GM21825 (cell line): ENCODE data around the gene HAGH.

Experiments used
- ATAC-seq: cut with Tn5 transposase; IDR thresholded peaks from one replicate; pipeline ENCODE4 v1.9.1; 2021; ENCODE audit warnings: mild to moderate bottlenecking, moderate library complexity; ENCODE audit not compliant: unreplicated experiment

HAGH gene

DNA sequence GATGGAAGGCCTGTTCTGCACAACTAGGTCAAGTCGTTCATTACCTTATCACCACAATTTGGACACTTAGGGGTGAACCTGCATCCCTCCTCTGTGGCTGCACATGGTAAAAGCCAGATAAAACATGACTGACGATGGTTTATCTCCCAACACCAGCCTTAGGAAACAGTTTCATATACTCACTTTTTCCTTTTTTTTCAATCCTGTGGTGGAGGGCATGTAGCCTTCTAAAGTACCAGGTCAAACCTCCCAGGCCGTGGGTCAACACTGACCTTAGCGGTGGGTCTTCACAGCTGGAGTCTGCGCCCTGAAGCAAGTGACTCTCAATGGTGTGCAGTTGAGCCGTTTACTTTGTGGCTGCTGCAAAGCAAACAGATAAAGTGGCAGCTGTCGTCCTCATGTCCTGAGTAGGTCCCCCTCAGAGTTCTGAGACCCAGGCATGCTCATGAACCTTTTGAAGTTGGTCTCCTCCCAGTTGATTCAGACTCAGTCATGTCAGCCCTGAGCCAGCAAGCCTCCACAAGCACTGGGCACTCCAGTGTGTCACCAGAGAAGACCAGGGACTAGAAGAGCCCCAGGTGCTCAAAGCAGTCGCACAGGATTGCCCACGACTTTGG, 6.3 kb upstream of the HAGH start:
- no peak for ATAC-seq

DNA sequence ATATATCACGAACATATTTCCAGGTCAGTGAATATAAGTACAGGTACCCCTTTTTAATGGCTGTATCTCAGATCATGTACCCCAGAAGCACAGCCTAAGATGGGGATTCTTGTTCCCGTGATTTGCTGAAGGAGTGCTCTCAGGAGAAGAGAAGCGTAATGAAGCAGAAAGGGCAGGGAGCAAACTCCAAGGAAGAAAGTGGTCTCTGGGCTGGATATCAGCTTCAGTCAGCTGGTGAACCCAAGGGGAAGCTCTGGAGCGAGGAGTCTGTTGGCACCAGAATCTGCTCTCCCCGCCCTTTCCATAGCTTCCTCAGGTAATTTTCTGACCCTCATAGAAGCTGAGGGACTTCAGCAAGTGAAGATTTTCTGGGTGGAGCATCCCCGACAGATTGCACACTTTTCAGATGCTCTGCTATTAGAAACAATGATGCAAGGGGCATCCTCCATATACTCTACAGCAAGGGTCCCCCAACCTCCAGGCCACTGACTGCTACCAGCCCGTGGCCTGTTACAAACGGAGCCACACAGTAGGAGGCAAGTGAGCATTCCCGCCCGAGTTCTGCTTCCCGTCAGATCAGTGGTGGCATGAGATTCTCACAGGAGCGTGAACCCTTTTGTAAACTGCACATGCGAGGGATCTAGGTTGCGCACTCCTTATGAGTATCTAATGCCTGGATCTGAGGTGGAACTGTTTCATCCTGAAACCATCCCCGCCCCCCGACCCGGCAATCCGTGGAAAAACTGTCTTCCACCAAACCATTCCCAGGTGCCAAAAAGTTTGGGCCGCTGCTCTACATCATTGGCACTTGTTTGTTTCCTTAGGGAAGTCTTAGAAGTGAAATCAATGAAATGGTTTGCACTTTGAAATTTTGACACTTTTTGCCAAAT, 4.8 kb upstream of the HAGH start:
- ATAC-seq: no peak

DNA sequence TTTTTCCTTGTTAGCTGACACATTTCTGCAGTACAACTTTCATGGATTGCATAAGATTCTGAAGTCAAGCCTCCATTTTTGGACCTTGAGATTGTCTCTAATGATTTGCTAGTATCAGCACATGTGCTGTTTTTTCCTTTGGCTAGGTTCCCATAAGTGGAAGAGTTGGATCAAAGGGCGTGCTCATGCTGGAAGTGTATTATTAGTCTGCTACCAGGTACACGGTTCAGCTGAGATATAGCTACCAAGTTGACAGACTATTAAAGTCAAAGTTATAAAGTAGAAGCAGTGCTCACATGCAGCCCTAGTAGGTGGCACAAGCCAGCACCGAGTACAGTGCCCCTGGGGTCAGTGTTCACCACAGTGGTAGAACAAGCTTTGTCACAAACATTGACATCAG, 3.6 kb upstream of the HAGH start:
- no peak for ATAC-seq

GRCh38 chr16:1828645-1829410, 2.2 kb upstream of the HAGH start:
- no peak for ATAC-seq

DNA sequence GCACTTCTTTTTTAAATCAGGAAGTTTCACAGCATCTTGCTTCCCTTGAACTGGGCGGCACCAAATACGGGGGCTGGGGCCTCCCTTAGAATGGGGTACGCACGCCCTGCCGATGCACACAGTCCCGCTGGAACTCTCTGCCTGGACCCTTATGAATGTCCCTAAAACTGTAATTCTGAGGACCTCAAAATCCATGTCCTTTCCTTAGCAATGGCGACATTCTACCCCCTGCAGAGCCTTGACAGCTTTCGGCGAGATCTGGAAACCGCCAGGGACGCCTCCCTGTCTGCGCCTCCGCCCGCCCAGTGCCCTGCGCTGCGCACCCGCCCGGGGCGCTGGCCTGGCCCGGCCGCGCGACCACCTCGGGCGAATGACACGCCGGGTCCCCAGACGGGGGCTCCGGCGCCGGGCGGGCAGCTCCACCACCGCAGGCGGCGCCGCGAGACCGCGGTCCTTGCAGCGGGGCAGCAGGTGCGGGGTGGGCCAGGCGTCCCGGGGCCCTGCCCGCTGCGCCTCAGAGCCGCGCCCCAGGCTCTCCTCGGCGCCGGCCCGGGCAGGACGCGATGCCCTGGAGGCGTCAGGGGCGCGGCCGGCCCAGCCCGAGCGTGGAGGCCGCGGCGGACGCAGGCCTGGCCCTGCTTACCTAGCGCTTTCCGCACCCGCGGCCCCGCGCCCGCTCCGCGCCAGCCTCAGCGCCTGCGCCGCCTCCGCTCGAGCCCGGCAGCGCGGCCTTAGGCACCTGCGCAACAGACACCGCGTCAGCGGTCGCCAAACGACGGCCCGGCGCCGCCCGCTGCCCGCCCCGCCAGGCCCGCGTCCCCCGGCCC, 548 bp downstream of the HAGH start:
- peak; percentile 48 for ATAC-seq

DNA sequence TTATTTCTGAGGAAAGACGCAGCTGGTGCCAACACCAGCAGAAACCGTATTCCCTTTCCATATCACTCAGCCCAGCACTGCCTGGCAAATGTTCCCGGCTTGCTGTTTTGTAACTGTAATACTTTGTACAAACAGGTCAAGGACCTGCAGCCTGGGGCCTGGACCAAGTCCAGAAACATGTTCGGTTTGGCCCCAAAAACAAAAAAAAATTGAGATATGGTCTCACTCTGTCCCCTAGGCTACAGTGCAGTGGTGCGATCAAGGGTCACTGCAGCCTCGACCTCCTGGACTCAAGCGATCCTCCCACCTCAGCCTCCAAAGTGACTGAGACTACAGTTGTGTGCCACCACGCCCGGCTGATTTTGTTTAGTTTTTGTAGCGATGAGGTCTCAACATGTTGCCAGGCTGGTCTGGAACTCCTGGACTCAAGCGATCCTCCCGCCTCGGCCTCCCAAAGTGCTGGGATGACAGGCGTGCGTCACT, 1.2 kb downstream of the HAGH start:
- no peak for ATAC-seq

GRCh38 chr16:1823821-1824220, 2.8 kb downstream of the HAGH start:
- no peak for ATAC-seq

- ATAC-seq: no peak
Measured at GRCh38 chr16:1822801-1823200, 3.8 kb downstream of the HAGH start.

- ATAC-seq: no peak
Measured at GRCh38 chr16:1821861-1822611, 4.6 kb downstream of the HAGH start.

GRCh38 chr16:1820946-1821290, 5.7 kb downstream of the HAGH start:
- no peak for ATAC-seq

DNA sequence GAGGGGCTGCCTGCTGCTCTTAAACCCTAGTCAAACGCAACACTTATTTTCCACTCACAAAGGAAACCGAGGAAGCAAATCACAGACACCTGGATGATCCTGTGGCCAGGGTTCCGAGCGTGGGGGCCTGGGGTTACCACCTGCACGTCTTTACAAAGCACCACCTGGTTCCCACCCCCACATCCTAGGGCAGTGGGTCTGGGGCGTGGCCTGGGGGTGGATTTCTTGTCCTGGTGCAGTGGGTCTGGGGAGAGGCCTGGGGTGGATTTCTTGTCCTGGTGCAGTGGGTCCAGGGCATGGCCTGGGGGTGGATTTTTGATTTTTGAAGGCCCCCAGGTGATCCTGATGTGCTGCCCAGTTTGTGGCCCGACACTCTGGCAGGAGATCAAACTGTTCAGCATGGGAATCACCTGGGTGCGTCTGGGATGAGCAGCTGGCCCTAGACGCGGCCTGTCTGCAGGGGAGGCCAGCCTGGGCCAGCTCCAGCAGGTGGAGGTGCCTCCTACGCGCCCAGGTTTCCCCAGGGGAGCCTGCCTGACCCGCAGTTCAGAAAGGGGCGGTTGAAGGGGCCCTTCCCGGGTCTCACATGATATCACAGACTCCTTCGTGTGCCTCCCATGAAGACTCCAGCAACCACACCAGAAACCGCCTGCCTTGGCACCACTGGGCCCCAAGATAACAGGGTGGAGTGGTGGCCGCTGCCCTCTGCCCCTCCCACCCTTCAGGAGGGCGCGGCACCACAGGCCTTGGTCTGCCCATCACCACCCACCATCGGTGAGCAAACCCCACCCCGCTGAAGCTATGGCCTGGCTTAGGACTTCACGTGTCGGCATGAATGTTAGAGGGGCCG, 6.3 kb downstream of the HAGH start:
- ATAC-seq: no peak

GRCh38 chr16:1819611-1820010, 7.0 kb downstream of the HAGH start:
- no peak for ATAC-seq

DNA sequence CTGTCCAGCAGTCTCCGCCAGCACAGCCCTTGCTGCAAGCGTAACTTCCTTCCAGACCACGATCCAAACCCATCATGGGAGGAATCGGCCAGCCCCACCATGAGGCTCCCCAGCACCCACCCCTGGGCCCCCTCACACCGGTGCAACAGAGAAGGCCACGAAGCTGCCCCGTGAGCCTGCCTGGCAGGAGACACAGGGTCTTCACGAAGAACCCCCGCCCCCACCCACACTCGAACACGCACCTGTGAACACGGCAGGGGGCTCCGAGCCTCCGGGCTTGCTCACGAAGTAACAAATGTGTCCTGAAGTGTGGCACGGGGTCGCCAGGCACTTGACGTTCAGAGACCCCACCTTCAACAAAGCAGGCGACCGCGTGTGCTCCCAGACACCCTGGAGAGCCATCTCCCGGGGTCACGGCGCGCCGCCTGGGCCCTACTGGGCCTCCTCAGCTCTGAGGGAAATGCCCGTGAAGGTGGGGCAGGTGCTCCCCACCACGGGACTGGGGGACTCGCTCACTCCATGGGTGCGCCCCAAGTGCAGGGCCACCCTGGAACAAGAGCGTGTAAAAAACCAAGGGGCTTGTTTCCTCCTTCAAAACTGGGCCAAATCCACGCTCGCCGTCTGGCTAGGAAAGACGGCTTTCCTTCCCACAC, 7.6 kb downstream of the HAGH start:
- ATAC-seq: no peak

DNA sequence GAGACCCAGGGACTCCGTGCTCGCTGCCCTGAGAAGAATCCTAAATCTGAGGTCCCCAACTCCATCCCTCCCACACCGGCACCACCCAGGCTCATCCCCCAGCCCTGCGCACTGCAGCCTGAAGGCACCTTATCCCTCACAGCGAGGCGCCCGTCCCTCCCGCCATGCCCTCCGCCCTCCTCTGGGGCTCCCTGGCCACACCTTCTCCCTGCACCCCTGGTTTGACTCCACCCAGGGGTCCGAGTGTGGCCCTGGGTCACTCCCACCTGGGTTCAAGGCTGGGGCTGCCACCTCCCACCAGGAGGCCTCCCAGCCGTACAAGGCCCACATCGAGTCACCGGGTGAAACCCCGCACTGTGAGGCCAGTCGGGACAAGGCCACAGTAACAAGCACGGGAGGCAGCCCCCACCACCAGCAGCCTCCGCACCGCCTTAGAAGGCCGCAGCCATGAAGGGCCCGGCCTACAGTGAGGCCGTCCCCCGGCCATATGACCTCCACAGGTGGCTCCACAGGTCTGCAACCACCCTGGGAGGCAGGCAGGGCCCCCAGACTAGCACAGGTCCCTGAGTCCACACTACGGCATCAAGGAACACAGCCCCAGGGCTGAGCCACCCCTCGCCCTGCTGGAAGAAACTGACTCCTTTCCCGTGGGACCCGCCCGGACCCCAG, 8.3 kb downstream of the HAGH start:
- ATAC-seq: no peak

- no peak for ATAC-seq
Measured at GRCh38 chr16:1817716-1818115, 8.9 kb downstream of the HAGH start.

GRCh38 chr16:1817276-1817589, 9.4 kb downstream of the HAGH start:
- no peak for ATAC-seq

DNA sequence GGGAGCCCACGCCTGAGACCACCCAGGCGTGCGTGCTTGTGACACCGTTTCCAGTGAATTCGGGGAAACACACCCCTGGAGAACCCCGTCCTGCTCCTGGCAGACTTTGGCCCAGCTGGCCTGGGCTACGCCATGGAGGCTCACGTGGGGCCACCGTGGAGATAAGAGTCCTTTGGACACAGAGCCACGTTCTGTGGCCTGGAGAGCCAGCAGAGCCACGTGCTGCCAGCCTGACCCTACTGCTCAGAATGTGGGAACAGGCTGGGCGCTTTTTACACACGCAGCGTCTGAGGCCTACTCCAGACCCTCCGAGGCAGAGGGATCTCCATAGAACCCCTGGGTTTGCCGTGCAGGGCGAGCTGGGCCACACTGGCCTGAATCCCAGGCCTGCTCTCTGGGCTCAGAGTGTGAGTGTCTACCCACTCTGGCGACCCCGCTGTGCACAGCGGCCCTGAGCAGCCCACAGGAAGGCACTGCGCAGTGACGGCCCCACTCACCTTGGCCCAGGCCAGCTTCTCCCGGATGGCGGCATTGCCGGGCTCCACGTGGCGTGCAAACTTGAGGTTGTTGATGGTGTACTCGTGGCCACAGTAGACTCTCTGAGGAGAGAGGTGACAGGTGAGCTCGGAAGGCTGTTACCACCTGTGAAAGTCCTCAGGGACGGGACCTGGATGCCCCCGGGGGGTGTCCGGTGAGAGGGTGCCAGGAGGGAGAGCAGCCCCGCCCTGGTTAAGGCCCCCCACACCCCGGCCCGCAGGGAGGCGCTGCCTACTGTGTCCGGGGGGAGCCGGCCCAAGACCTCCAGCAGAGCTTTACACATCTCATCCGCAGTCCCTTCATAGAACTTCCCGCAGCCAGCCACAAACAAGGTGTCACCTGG, 10.0 kb downstream of the HAGH start:
- no peak for ATAC-seq
